Muscle of leg (tissue), 11 donors: ENCODE results near the gene CSK. TPM values are rescaled to one million over a fixed set of nuclear protein-coding genes. Genes with fewer than 3 reads are reported as not detected.

Source experiments
- DNase-seq: peaks from one replicate; pipeline ENCODE4 v3.0.0; 2013
- H3K27ac ChIP-seq: one replicate; pipeline ENCODE4 v1.5.1; 2013; ENCODE audit warnings: mild to moderate bottlenecking, low read length, control low read depth
- H3K27me3 ChIP-seq: one replicate; pipeline ENCODE4 v1.6.1; 2013; ENCODE audit warnings: low read length; ENCODE audit not compliant: control insufficient read depth, insufficient read depth
- H3K36me3 ChIP-seq: one replicate; pipeline ENCODE4 v1.6.1; 2013; ENCODE audit warnings: low read length; ENCODE audit not compliant: control insufficient read depth, insufficient read depth
- H3K4me1 ChIP-seq: one replicate; pipeline ENCODE4 v1.6.1; 2013; ENCODE audit warnings: low read length; ENCODE audit not compliant: control insufficient read depth, insufficient read depth
- H3K4me3 ChIP-seq: one replicate; pipeline ENCODE4 v1.5.1; 2013; ENCODE audit warnings: low read length, control low read depth
- H3K9me3 ChIP-seq: replicated peaks from 2 replicates; pipeline ENCODE4 v1.6.1; 2013; ENCODE audit warnings: low read depth, low read length; ENCODE audit not compliant: control insufficient read depth
- WGBS: methylation state at CpG from one replicate; pipeline ENCODE4 v1.1.5; 2013; ENCODE audit warnings: missing lambda C conversion rate; ENCODE audit not compliant: insufficient coverage; 5-methylcytosine and 5-hydroxymethylcytosine counted together
- polyA plus RNA-seq, 8 donors: library from polyadenylated mRNA; unstranded; fragments of 120-200 nt; gene quantifications; one replicate each; pipeline versions ENCODE4 v1.2.1 to v1.2.3, GENCODE V29; 2013; ENCODE audit warnings: inconsistent platforms in 1 of 8, low replicate concordance in 1 of 8; ENCODE audit not compliant: insufficient read length in 8 of 8, insufficient read depth in 1 of 8
- total RNA-seq: library from RNA; stranded (reverse); fragments of 120-200 nt; gene quantifications from one replicate; pipeline ENCODE4 v1.2.4, GENCODE V29; 2013

The CSK gene
- total and polyA plus RNA-seq, 9 donors = 13.5 to 47.0 (median 36.2) TPM

DNA sequence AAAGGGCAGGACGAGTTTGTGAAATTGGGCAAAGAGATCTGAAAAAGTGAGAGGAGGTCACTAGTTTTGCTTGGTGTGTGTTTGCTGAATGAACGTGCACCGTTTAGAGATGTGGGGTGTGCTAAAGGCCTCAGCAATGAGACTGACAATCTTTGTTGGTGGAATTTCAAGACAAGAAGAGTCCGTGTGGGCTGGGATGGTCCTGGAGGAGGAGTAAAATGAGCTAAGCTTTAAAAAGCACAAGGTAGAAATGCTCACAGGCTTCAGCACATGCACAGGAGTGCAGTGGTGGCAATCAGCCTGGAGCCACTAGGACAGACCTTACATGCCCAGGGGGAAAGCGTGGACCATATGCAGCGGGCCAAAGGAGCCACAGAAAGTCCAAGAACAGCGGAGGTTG is 43.1 kb downstream of the CSK start:
- no peaks in the 10 kb centered on the region for H3K9me3 ChIP-seq
- H3K4me1 ChIP-seq = peaks cover 7% of the 10 kb centered on the region
- peaks cover 51% of the 10 kb centered on the region for H3K27me3 ChIP-seq
- WGBS = 61% methylated on average over 7 of the region's 7 CpGs
- H3K4me3 ChIP-seq = no peak overlapping the region
- H3K36me3 ChIP-seq = no peaks in the 10 kb centered on the region
- no peak overlapping the region for H3K27ac ChIP-seq
- no peak for DNase-seq

DNA sequence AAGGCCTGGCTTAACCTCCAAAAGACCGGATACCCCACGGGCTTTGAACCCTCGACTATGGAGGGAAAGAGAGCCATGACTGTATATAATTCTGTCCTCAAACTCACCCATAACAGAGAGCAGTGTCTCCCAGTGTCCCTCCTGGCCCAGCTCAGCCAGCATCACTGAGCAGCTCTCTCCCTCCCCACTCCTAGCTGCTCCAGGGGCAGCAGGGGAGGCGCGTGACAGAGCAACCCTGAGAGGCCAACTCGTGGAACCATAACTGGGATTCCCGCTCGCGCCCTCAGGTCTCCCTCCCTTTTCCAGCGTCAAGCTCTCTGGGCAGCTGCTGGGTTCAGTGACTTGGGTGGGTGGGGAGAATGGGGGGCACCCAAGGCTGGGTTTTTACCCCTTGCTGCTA is 44.0 kb downstream of the CSK start:
- peaks cover 14% of the 10 kb centered on the region for H3K4me1 ChIP-seq
- H3K27ac ChIP-seq = no peak overlapping the region
- DNase-seq = no peak
- H3K27me3 ChIP-seq = peaks cover 51% of the 10 kb centered on the region
- no peak overlapping the region for H3K4me3 ChIP-seq
- 33% methylated on average over 6 of the region's 10 CpGs for WGBS
- no peaks in the 10 kb centered on the region for H3K36me3 ChIP-seq
- H3K9me3 ChIP-seq = no peaks in the 10 kb centered on the region

DNA sequence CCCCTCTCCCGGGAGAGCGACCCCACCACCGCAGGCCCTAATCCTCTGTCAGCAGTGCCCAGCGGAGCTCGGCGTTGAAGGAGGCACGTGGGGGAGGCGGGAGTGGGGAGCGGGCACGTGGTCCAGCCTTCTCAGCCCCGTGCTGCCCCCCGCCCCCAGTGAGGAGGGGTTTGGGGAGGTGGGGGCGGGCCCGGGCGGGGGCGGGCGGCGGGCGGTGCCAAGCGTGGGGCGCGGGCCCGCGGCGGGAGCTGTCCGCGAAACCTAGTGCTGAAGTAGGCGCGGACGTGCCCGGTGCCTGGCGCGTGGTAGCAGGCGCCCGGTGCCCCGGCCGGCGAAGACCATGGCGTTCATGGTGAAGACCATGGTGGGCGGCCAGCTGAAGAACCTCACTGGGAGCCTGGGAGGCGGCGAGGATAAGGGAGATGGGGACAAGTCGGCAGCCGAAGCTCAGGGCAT is 44.5 kb downstream of the CSK start, which contains the start of gene CPLX3:
TSS of gene CPLX3 (plus strand) at position 264 of the 456 bp plus-strand sequence. CDS start at position 341, 77 bp downstream.
- no peak for DNase-seq
- Histone ChIP-seq H3K27me3 (peaks cover 51% of the 10 kb centered on the region), H3K9me3 (no peaks in the 10 kb centered on the region), H3K4me3 (no peak within 1 kb of the TSS), H3K4me1 (peaks cover 20% of the 10 kb centered on the region), H3K36me3 (no peaks in the 10 kb centered on the region), H3K27ac (no peak within 1 kb of the TSS)
- WGBS = 0% methylated on average over 23 of the region's 44 CpGs

DNA sequence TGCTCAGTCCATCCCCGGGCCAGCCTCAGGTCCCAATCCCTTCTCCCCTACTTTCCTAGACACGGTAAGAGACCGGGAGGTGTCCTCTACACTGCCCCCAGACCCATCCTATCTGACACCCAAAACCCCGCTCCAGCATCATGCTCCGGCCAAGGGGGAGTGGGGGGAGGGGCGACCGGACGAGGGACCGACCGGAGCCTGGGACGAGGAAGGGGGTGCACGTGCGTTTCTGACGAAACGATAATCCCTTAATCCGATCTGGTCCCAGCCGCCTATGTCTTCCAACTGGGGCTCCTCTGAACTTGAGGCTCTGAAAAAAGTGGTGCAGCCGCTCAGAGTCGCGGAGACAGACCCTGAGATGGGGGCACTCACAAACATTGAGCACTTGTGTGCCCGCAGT is 45.0 kb downstream of the CSK start:
- Histone ChIP-seq H3K27me3 (peaks cover 48% of the 10 kb centered on the region), H3K4me3 (no peak overlapping the region), H3K4me1 (peaks cover 25% of the 10 kb centered on the region), H3K27ac (no peak overlapping the region), H3K36me3 (no peaks in the 10 kb centered on the region), H3K9me3 (no peaks in the 10 kb centered on the region)
- 14% methylated on average over 17 of the region's 21 CpGs for WGBS
- no peak for DNase-seq

DNA sequence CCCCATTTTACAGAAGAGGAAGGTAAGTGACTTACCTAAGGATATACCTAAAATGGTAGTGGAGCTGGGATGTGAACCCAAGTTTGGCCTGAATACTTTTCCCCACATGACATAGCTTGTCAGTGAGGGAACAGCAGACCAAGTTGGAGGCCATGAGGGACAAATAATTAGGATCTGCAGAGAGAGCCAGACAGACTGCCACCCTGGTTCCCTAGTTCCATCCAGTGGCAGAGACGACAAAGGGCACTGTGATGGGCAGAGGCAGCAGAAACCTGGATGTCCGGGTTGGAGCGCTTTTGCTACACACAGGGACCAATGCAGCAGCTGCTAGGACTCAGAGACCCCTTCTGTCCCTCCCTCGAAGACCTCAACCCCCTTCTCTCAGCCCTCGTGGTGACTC is 45.7 kb downstream of the CSK start:
- H3K27ac ChIP-seq = no peak overlapping the region
- no peaks in the 10 kb centered on the region for H3K36me3 ChIP-seq
- peaks cover 32% of the 10 kb centered on the region for H3K4me1 ChIP-seq
- no peak overlapping the region for H3K4me3 ChIP-seq
- WGBS = 52% methylated on average over 5 of the region's 5 CpGs
- H3K9me3 ChIP-seq = no peaks in the 10 kb centered on the region
- DNase-seq = no peak
- H3K27me3 ChIP-seq = peaks cover 46% of the 10 kb centered on the region

- H3K36me3 ChIP-seq = no peaks in the 10 kb centered on the region
Observed at GRCh38 chr15:74828835-74829234, 47.0 kb downstream of the CSK start.

DNA sequence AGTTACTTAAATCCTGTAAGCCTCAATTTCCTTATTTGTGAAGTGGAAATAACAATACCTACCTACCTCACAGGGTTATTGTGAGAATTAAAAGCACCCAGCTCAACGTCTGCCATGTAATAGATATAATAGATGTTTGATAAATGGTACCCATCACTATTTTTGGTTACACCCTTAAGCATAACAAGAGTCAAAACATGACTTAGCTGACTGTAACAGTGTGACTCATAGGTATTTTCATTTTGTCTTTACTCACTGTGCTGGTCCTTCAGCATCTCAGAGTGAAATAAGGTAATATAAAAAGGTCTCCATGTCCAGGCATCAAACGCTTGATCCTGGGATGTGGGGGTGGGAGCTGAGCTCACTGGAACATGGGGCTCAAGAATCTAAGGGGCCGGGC is 47.6 kb downstream of the CSK start:
- no peak overlapping the region for H3K27ac ChIP-seq
- peaks cover 40% of the 10 kb centered on the region for H3K27me3 ChIP-seq
- H3K4me3 ChIP-seq = no peak overlapping the region
- H3K4me1 ChIP-seq = peaks cover 46% of the 10 kb centered on the region
- DNase-seq = no peak
- H3K9me3 ChIP-seq = no peaks in the 10 kb centered on the region
- WGBS = 61% methylated on average over 2 of the region's 3 CpGs
- no peaks in the 10 kb centered on the region for H3K36me3 ChIP-seq

More at GRCh38 chr15:74828835-74829234, 47.0 kb downstream of the CSK start:
- DNase-seq = no peak
- Histone ChIP-seq H3K27ac (no peak overlapping the region), H3K27me3 (peaks cover 46% of the 10 kb centered on the region), H3K4me3 (no peak overlapping the region), H3K4me1 (peaks cover 43% of the 10 kb centered on the region), H3K9me3 (no peaks in the 10 kb centered on the region)
- WGBS = 100% methylated on average over 1 of the region's 6 CpGs

- Histone ChIP-seq H3K27me3 (peaks cover 36% of the 10 kb centered on the region), H3K4me3 (no peak overlapping the region), H3K4me1 (peaks cover 46% of the 10 kb centered on the region), H3K9me3 (no peaks in the 10 kb centered on the region), H3K36me3 (no peaks in the 10 kb centered on the region), H3K27ac (no peak overlapping the region)
- no peak for DNase-seq
- 60% methylated on average over 5 of the region's 6 CpGs for WGBS
Observed at GRCh38 chr15:74829991-74830390, 48.1 kb downstream of the CSK start.

DNA sequence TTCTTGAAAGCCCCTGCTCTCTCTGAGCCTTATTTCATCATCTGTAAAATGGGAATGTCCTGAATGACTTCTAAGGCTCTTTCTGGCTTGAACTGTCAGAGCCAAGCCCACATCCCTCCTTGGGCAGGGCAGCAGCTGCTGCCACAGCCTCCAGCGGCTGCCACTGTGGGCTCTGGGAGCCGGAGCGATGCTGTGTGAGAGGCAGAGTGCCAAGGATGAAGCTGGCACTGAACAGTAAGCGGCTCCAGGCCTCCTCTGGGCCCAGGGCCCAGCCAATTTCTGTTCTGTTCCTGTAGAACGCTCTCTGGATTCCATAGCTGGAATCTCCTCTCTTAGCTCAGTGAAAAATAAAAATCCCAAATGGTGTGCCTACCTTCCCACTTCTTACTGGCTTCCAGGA is 49.0 kb downstream of the CSK start:
- H3K36me3 ChIP-seq = peaks cover 4% of the 10 kb centered on the region
- peak; percentile 78 for DNase-seq
- H3K4me1 ChIP-seq = peaks cover 46% of the 10 kb centered on the region
- 77% methylated on average over 4 of the region's 5 CpGs for WGBS
- H3K27ac ChIP-seq = no peak overlapping the region
- H3K4me3 ChIP-seq = no peak overlapping the region
- peaks cover 27% of the 10 kb centered on the region for H3K27me3 ChIP-seq
- no peaks in the 10 kb centered on the region for H3K9me3 ChIP-seq

- no peaks in the 10 kb centered on the region for H3K9me3 ChIP-seq
- 74% methylated on average over 3 of the region's 15 CpGs for WGBS
- H3K36me3 ChIP-seq = peaks cover 11% of the 10 kb centered on the region
- no peak for DNase-seq
- no peak overlapping the region for H3K4me3 ChIP-seq
- peaks cover 41% of the 10 kb centered on the region for H3K4me1 ChIP-seq
- H3K27me3 ChIP-seq = peaks cover 17% of the 10 kb centered on the region
- no peak overlapping the region for H3K27ac ChIP-seq
Observed at GRCh38 chr15:74831813-74832495, 50.1 kb downstream of the CSK start.
